ENCODE data around the gene C6orf132.

Gene C6orf132

DNA sequence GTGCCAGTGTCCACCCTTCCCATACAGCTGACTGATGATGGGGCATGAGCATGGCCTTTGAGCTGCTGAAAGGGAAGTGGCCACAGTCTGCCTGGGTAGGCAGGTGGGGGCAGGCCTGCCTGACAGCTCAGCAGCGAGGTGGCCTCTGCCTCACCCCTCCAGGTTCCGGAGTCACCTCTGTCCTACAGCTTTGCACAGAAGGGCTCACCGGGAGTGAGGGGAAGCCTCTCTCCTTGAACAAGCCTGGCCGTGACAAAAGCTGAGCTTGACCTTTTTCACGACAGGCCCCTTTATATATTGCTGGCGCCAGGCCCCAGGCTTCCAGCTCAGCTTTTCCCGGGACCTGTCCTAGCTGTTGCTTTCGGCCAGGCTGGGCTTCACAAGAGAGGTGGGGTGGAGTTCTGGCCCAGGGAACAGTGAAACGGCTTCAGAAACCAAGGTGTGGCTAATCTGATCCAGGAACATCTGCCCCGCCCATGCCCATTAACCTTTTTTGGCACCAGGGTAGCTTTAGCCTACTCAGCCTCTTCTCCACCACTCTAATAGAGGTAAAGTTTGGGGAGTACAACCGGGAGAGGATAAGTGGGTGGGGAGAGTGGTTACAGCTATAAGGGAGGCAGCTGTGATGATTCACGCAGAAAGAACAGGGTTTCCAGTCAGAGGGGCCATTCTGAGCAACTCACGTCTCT is 42.9 kb downstream of the C6orf132 start:
- no peaks in the 10 kb centered on the region for H3K27me3 ChIP-seq (ENCODE audit: control insufficient read depth, low read length)
- H3K4me2 ChIP-seq (ENCODE audit: low read length): no peak overlapping the region
- TF ChIP-seq EZH2phosphoT487 (IDR thresholded peaks at IDR 0.05; ENCODE audit: borderline replicate concordance, low read length): no peak
- TF ChIP-seq, protein P1, sequence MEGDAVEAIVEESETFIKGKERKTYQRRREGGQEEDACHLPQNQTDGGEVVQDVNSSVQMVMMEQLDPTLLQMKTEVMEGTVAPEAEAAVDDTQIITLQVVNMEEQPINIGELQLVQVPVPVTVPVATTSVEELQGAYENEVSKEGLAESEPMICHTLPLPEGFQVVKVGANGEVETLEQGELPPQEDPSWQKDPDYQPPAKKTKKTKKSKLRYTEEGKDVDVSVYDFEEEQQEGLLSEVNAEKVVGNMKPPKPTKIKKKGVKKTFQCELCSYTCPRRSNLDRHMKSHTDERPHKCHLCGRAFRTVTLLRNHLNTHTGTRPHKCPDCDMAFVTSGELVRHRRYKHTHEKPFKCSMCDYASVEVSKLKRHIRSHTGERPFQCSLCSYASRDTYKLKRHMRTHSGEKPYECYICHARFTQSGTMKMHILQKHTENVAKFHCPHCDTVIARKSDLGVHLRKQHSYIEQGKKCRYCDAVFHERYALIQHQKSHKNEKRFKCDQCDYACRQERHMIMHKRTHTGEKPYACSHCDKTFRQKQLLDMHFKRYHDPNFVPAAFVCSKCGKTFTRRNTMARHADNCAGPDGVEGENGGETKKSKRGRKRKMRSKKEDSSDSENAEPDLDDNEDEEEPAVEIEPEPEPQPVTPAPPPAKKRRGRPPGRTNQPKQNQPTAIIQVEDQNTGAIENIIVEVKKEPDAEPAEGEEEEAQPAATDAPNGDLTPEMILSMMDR (IDR thresholded peaks at IDR 0.05; ENCODE audit: low read depth, low read length, poor library complexity, severe bottlenecking): no peak
- peaks cover 7% of the 10 kb centered on the region for H3K4me1 ChIP-seq (ENCODE audit: control insufficient read depth, low read length)
- H3F3A ChIP-seq (ENCODE audit: control insufficient read depth, insufficient read depth): no peaks in the 10 kb centered on the region
- no peaks in the 10 kb centered on the region for H3K79me2 ChIP-seq (ENCODE audit: control insufficient read depth, low read length)
- no peaks in the 10 kb centered on the region for H4K20me1 ChIP-seq (ENCODE audit: control insufficient read depth, insufficient read depth, low read depth, low read length)
- H3K4me3 ChIP-seq (ENCODE audit: low read length): no peak overlapping the region
- no peak overlapping the region for H3K27ac ChIP-seq (ENCODE audit: low read depth, low read length)
- no peaks in the 10 kb centered on the region for H3K9me3 ChIP-seq (ENCODE audit: control insufficient read depth, insufficient read depth, low read length)
- H3K9me2 ChIP-seq (replicated peaks; ENCODE audit: control insufficient read depth, low read length): no peaks in the 10 kb centered on the region
- H3K36me3 ChIP-seq (ENCODE audit: control insufficient read depth, low read length): no peaks in the 10 kb centered on the region

DNA sequence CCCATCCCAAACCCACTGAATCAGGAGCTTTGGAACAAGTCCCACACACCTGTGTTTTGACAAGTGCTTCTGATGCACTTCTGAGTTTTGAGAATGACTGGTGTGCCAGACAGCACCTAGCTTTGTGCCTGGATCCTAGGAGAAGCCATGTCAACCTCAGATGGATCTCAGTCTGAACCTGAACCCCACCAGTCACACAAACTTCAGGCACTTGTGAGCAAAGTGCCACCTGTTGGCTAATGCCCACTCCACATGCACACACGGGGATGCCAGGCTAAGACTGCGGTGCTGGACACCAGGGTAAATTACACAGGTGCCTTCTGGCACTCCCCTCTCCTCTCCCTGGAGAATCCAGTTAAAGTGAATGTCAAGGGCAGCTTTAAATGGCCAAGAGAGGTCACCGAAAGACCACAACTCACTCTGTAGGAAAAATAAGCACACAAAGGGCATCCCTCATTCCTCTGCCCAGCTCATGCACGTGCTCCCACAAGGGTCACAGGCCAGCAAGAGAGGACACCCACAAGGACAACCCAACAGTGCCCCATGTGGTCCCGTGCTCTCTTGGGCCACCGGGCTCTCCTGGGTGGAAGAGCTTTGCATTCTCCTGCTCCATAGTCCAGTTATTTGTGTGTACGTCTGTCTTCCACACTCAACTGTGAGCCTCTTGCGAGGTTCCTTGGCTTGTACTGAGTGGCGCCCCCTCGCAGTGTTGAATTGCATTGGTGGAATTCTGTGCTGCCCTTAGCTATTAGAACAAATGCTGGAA is 46.5 kb downstream of the C6orf132 start:
- Histone ChIP-seq H3K27ac (ENCODE audit: low read depth, low read length) (no peak overlapping the region), H3K4me1 (ENCODE audit: control insufficient read depth, low read length) (no peaks in the 10 kb centered on the region), H3K4me3 (ENCODE audit: low read length) (no peak overlapping the region), H3K9me3 (ENCODE audit: control insufficient read depth, insufficient read depth, low read length) (no peaks in the 10 kb centered on the region), H3K36me3 (ENCODE audit: control insufficient read depth, low read length) (no peaks in the 10 kb centered on the region), H3K79me2 (ENCODE audit: control insufficient read depth, low read length) (no peaks in the 10 kb centered on the region), H3K27me3 (ENCODE audit: control insufficient read depth, low read length) (0 out of 2 replicates have a peak, but pooled peaks cover under 1% of the 10 kb centered on the region), H3F3A (ENCODE audit: control insufficient read depth, insufficient read depth) (no peaks in the 10 kb centered on the region), H3K9me2 (replicated peaks; ENCODE audit: control insufficient read depth, low read length) (no peaks in the 10 kb centered on the region), H4K20me1 (ENCODE audit: control insufficient read depth, insufficient read depth, low read depth, low read length) (no peaks in the 10 kb centered on the region), H3K4me2 (ENCODE audit: low read length) (no peak overlapping the region)
- TF ChIP-seq, protein P1 (IDR thresholded peaks at IDR 0.05; ENCODE audit: low read depth, low read length, poor library complexity, severe bottlenecking): peak; percentile 36
- no peak for TF ChIP-seq EZH2phosphoT487 (IDR thresholded peaks at IDR 0.05; ENCODE audit: borderline replicate concordance, low read length)

DNA sequence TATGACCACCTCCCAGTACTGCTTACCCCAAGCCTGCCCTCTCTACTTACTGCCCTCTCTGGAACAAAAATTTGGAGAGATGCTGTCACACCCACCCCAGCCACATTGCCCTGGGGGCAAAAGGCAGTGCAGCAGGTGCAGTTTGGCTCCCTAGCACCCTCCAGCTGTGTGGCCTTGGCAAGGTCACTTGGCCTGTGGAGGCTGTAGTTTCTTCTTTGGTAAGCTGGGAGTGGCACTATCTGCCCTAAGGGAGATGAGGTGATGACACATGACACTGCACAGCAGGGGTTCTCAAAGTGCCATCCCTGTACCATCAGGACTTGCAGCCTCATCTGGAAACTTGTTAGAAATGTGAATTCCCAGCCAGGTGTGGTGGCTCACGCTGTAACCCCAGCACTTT is 47.3 kb downstream of the C6orf132 start:
- no peak overlapping the region for H3K4me3 ChIP-seq (ENCODE audit: low read length)
- no peak overlapping the region for H3K4me2 ChIP-seq (ENCODE audit: low read length)
- H3F3A ChIP-seq (ENCODE audit: control insufficient read depth, insufficient read depth): no peaks in the 10 kb centered on the region
- no peak overlapping the region for H3K27ac ChIP-seq (ENCODE audit: low read depth, low read length)
- H3K27me3 ChIP-seq (ENCODE audit: control insufficient read depth, low read length): peaks cover 3% of the 10 kb centered on the region; the same call in 1 of the 2 replicates
- no peaks in the 10 kb centered on the region for H3K4me1 ChIP-seq (ENCODE audit: control insufficient read depth, low read length)
- no peaks in the 10 kb centered on the region for H4K20me1 ChIP-seq (ENCODE audit: control insufficient read depth, insufficient read depth, low read depth, low read length)
- no peaks in the 10 kb centered on the region for H3K36me3 ChIP-seq (ENCODE audit: control insufficient read depth, low read length)
- H3K9me2 ChIP-seq (replicated peaks; ENCODE audit: control insufficient read depth, low read length): no peaks in the 10 kb centered on the region
- no peaks in the 10 kb centered on the region for H3K79me2 ChIP-seq (ENCODE audit: control insufficient read depth, low read length)
- TF ChIP-seq, protein P1 (IDR thresholded peaks at IDR 0.05; ENCODE audit: low read depth, low read length, poor library complexity, severe bottlenecking): no peak
- H3K9me3 ChIP-seq (ENCODE audit: control insufficient read depth, insufficient read depth, low read length): no peaks in the 10 kb centered on the region

All from DOHH2 (cell line).